ENCODE results near the gene DUOX2.

DNA sequence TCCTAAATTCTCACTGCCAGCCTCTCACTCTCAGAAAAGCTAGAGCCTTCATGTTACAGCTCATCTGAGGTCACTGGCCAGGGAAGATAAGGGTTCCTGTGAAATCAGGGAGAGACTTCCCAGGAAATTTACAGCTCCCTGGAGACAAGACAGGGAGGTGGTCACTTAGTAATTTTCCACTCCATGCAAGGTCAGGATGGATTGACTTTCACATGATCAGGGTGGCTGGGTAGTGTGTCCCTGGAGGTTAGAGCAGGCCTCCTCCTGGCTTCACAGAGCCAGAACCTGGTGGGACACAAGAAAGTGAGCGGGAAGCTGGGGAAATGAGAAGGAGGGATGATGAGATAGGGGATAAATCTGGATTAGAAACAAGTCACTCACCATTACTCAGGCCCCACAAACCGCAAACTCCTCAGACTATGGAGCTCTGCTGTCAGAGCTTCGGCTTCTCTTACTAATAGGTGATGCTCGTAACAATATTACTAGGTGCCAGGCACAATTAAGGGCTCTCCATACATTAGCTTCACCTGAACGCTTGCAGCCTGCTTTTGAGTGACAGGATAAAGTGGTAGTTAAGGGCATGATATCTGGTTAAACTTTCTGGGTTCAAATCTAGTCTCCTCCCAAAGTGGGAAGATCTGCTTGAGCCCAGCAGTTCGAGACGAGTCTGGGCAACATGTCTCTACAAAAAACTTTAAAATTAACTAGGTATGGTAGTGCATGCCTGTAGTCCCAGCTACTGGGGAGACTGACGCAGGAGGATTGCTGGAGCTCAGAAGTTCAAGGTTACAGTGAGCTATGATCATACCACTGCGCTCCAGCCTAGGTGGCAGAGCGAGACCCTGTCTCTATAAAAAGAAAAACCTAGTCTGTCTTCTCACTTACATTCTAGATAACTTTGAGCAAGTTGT lies 24.9 kb downstream of the DUOX2 start:
- TF ChIP-seq, protein P1, sequence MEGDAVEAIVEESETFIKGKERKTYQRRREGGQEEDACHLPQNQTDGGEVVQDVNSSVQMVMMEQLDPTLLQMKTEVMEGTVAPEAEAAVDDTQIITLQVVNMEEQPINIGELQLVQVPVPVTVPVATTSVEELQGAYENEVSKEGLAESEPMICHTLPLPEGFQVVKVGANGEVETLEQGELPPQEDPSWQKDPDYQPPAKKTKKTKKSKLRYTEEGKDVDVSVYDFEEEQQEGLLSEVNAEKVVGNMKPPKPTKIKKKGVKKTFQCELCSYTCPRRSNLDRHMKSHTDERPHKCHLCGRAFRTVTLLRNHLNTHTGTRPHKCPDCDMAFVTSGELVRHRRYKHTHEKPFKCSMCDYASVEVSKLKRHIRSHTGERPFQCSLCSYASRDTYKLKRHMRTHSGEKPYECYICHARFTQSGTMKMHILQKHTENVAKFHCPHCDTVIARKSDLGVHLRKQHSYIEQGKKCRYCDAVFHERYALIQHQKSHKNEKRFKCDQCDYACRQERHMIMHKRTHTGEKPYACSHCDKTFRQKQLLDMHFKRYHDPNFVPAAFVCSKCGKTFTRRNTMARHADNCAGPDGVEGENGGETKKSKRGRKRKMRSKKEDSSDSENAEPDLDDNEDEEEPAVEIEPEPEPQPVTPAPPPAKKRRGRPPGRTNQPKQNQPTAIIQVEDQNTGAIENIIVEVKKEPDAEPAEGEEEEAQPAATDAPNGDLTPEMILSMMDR (conservative IDR thresholded peaks at IDR 0.05; ENCODE audit: low read length): no peak
- no peak for TF ChIP-seq EZH2phosphoT487 (IDR thresholded peaks at IDR 0.05; ENCODE audit: borderline replicate concordance)

Data from Loucy (cell line).